ENCODE measurements around the gene ACSF2. TPM values are rescaled to one million over a fixed set of nuclear protein-coding genes. Genes with fewer than 3 reads are reported as not detected.
"Not testable (repeated sequence)": the region's sequence is repeated elsewhere in the genome, so short reads cannot be mapped to it uniquely, and the experiment has no call there.

ACSF2 gene
- total RNA-seq, 1 donor from 2014 or later = 34.5 TPM

DNA sequence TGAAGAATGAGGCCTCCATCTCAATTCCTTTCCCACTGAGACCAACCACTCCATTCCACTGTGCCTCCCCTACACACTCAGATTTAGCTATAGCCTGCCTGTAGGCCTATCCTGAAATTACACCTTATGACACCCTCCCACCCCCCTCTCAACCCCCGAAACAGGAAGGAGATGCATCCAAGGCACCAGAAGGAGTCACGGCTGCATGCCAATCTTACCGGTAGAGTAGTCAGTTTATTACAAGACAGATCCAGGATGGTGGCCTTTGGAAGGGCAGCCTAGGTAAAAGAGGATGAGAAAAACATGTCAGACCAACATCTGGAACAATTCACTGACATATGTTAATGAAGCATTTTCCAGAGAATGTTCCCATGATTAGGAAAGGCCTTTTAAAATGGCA, 31.3 kb upstream of the ACSF2 start:
- H3K27ac Mint-ChIP-seq (ENCODE audit: unreplicated experiment) = no peak overlapping the region
- DNase-seq (ENCODE audit: low read depth, low spot score) = no peak
- H3K4me3 Mint-ChIP-seq = peak overlapping the region; percentile 77
- H3K27me3 Mint-ChIP-seq (ENCODE audit: low read depth) = no peaks in the 10 kb centered on the region
- peaks cover 22% of the 10 kb centered on the region for H3K4me1 Mint-ChIP-seq
- peaks cover 3% of the 10 kb centered on the region for H3K36me3 Mint-ChIP-seq (ENCODE audit: low read depth)
- no peaks in the 10 kb centered on the region for H3K9me3 Mint-ChIP-seq
- TF ChIP-seq, protein P1, sequence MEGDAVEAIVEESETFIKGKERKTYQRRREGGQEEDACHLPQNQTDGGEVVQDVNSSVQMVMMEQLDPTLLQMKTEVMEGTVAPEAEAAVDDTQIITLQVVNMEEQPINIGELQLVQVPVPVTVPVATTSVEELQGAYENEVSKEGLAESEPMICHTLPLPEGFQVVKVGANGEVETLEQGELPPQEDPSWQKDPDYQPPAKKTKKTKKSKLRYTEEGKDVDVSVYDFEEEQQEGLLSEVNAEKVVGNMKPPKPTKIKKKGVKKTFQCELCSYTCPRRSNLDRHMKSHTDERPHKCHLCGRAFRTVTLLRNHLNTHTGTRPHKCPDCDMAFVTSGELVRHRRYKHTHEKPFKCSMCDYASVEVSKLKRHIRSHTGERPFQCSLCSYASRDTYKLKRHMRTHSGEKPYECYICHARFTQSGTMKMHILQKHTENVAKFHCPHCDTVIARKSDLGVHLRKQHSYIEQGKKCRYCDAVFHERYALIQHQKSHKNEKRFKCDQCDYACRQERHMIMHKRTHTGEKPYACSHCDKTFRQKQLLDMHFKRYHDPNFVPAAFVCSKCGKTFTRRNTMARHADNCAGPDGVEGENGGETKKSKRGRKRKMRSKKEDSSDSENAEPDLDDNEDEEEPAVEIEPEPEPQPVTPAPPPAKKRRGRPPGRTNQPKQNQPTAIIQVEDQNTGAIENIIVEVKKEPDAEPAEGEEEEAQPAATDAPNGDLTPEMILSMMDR (conservative IDR thresholded peaks at IDR 0.05) = no peak

- Mint-ChIP-seq H3K4me3 (peak overlapping the region; percentile 95), H3K4me1 (peaks cover 22% of the 10 kb centered on the region), H3K36me3 (ENCODE audit: low read depth) (peaks cover 3% of the 10 kb centered on the region), H3K27me3 (ENCODE audit: low read depth) (no peaks in the 10 kb centered on the region), H3K27ac (ENCODE audit: unreplicated experiment) (peak overlapping the region; percentile 78), H3K9me3 (no peaks in the 10 kb centered on the region)
- TF ChIP-seq, protein P1 (conservative IDR thresholded peaks at IDR 0.05) = no peak
- DNase-seq (ENCODE audit: low read depth, low spot score) = no peak
Measured at GRCh38 chr17:50396261-50397110, 29.5 kb upstream of the ACSF2 start.

GRCh38 chr17:50397111-50397918, 28.7 kb upstream of the ACSF2 start, which contains the start of gene LRRC59:
Gene LRRC59, minus strand, starts transcription at chr17:50397523. Its CDS starts 206 bp downstream, at chr17:50397317.
- peak within 1 kb of the TSS; percentile 89 for H3K27ac Mint-ChIP-seq (ENCODE audit: unreplicated experiment)
- H3K9me3 Mint-ChIP-seq = no peaks in the 10 kb centered on the region
- TF ChIP-seq, protein P1 (conservative IDR thresholded peaks at IDR 0.05) = peak; percentile 98
- H3K36me3 Mint-ChIP-seq (ENCODE audit: low read depth) = peaks cover 3% of the 10 kb centered on the region
- DNase-seq (ENCODE audit: low read depth, low spot score) = peak; percentile 95
- peak within 1 kb of the TSS; percentile 95 for H3K4me3 Mint-ChIP-seq
- peaks cover 22% of the 10 kb centered on the region for H3K4me1 Mint-ChIP-seq
- H3K27me3 Mint-ChIP-seq (ENCODE audit: low read depth) = no peaks in the 10 kb centered on the region

- Mint-ChIP-seq H3K4me1 (peaks cover 22% of the 10 kb centered on the region), H3K36me3 (ENCODE audit: low read depth) (peaks cover 3% of the 10 kb centered on the region), H3K27ac (ENCODE audit: unreplicated experiment) (peak overlapping the region; percentile 89), H3K9me3 (no peaks in the 10 kb centered on the region), H3K27me3 (ENCODE audit: low read depth) (peaks cover under 1% of the 10 kb centered on the region), H3K4me3 (peak overlapping the region; percentile 95)
- no peak for DNase-seq (ENCODE audit: low read depth, low spot score)
- TF ChIP-seq, protein P1 (conservative IDR thresholded peaks at IDR 0.05) = no peak
Measured at GRCh38 chr17:50397919-50398285, 28.1 kb upstream of the ACSF2 start.

DNA sequence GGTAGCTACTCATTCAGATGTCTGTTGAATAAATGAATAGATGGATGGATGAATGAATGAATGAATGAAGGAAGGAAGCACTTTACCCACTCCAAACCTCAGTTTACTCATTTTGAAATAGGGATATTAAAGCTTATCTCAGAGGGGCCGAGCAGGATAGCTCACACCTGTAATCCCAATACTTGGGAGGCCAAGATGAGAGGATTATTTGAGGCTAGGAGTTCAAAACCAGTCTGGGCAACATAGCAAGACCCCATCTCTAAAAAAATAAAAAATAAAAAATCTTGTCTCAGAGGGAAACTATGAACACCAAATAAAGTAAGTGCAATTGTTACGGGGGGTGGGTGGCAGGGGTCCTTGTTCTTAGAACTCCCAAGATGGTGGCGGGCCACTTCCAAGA, 27.3 kb upstream of the ACSF2 start:
- DNase-seq (ENCODE audit: low read depth, low spot score); H3K27me3 Mint-ChIP-seq (ENCODE audit: low read depth); H3K9me3 Mint-ChIP-seq; H3K36me3 Mint-ChIP-seq (ENCODE audit: low read depth); H3K27ac Mint-ChIP-seq (ENCODE audit: unreplicated experiment): not testable (repeated sequence)
- Mint-ChIP-seq H3K4me1 (peaks cover 22% of the 10 kb centered on the region), H3K4me3 (peak overlapping the region; percentile 84)

DNA sequence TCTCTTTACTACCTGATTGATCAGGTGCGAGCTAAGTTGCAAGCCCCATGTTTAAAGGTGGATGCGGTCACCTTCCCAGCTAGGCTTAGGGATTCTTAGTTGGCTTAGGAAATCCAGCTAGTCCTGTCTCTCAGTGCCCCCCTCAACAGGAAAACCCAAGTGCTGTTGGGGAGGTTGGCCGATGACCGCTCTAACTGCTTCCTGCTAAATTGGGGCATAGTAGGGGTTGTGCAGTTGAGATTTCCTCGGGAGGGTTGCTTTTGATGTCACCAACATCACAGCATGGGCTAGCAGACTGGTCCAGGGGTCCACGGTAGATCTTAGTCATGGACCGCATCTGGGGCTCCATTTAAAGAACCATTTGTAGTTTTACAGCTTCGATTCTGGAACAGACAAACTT, 26.4 kb upstream of the ACSF2 start:
- H3K27ac Mint-ChIP-seq (ENCODE audit: unreplicated experiment) = not testable (repeated sequence)
- Mint-ChIP-seq H3K4me1 (peaks cover 22% of the 10 kb centered on the region), H3K4me3 (peak overlapping the region; percentile 54)

GRCh38 chr17:50405351-50405750, 20.7 kb upstream of the ACSF2 start:
- H3K27me3 Mint-ChIP-seq (ENCODE audit: low read depth) = peaks cover 36% of the 10 kb centered on the region
- not testable (repeated sequence) for H3K27ac Mint-ChIP-seq (ENCODE audit: unreplicated experiment); H3K4me3 Mint-ChIP-seq; H3K4me1 Mint-ChIP-seq; H3K9me3 Mint-ChIP-seq; DNase-seq (ENCODE audit: low read depth, low spot score); H3K36me3 Mint-ChIP-seq (ENCODE audit: low read depth)

More for the DNA sequence above, 26.4 kb upstream of the ACSF2 start:
- H3K27me3 Mint-ChIP-seq (ENCODE audit: low read depth) = peaks cover 11% of the 10 kb centered on the region
- H3K9me3 Mint-ChIP-seq; H3K36me3 Mint-ChIP-seq (ENCODE audit: low read depth); DNase-seq (ENCODE audit: low read depth, low spot score): not testable (repeated sequence)
